Measurements from ENCODE around the gene TPPP2.

DNA sequence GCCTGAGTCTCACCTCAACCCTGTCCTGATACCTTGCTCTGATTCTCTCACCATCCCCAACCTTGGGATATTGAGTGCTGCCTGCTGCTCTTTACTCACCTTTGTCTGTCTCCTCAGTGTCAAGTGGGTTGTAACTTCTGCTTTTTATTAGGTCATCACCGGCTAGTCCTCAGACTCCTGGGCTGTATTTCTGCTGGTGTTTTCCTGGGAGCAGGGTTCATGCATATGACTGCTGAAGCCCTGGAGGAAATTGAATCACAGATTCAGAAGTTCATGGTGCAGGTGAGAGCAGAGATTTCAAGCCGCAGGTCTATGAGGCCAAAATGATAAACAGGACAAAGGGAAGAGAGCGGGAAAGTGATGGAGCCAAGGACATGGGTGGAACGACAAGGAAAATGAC is 30.4 kb upstream of the TPPP2 start:
- TF ChIP-seq, protein P1, sequence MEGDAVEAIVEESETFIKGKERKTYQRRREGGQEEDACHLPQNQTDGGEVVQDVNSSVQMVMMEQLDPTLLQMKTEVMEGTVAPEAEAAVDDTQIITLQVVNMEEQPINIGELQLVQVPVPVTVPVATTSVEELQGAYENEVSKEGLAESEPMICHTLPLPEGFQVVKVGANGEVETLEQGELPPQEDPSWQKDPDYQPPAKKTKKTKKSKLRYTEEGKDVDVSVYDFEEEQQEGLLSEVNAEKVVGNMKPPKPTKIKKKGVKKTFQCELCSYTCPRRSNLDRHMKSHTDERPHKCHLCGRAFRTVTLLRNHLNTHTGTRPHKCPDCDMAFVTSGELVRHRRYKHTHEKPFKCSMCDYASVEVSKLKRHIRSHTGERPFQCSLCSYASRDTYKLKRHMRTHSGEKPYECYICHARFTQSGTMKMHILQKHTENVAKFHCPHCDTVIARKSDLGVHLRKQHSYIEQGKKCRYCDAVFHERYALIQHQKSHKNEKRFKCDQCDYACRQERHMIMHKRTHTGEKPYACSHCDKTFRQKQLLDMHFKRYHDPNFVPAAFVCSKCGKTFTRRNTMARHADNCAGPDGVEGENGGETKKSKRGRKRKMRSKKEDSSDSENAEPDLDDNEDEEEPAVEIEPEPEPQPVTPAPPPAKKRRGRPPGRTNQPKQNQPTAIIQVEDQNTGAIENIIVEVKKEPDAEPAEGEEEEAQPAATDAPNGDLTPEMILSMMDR (conservative IDR thresholded peaks at IDR 0.05; ENCODE audit: low read depth, low read length) = no peak
- TF ChIP-seq EZH2 (IDR thresholded peaks at IDR 0.05; ENCODE audit: borderline replicate concordance, low read depth, low read length, poor library complexity, severe bottlenecking) = no peak
